ENCODE measurements around the gene SIRPB2.

GRCh38 chr20:1538655-1539054, 47.4 kb upstream of the SIRPB2 start:
- TF ChIP-seq CTCF (conservative IDR thresholded peaks at IDR 0.05) (no peak), EZH2 (IDR thresholded peaks at IDR 0.05; ENCODE audit: low read depth) (no peak)
